K562 (cell line): Measurements from ENCODE around the gene ARHGEF3. TPM values are rescaled to one million over a fixed set of nuclear protein-coding genes. Genes with fewer than 3 reads are reported as not detected.

Source experiments
- ATAC-seq: fragments of 200-7000 bp; cut with Tn5 transposase; 3 replicates; pipeline ENCODE4 v1.9.1; 2020; ENCODE audit warnings: moderate library complexity
- BruUV-seq: library from RNA; stranded (reverse); fragments of 400-500 nt; replicated peaks from 2 replicates; lab custom pipeline; 2021; lab: Mats Ljungman, UMichigan
- CTCF ChIA-PET: fragments of 300-600 bp; formaldehyde crosslinking; extraction: SDS; loops from one replicate; lab custom pipeline; 2021; ENCODE audit warnings: low intra/inter-chr PET ratio; lab: Yijun Ruan, JAX
- POLR2A ChIA-PET: fragments of 300-600, 350-650 bp; sonication (Branson Sonifier 250); formaldehyde crosslinking; extraction: SDS; loops from one replicate; lab custom pipeline; 2021; ENCODE audit warnings: antibody characterized with exemption, inconsistent platforms; lab: Yijun Ruan, JAX
- DNase-seq, 4 experiments: peaks; one replicate each; pipeline versions ENCODE4 v3.0.0 to v3.0.0-alpha.2; 2011 to 2018; ENCODE audit warnings: low spot score in 3 of 4, mixed read lengths in 3 of 4; ENCODE audit errors: extremely low read depth in 1 of 4
- FAIRE-seq: peaks from 2 replicates; lab custom pipeline; 2011; peaks lifted over from hg19 to GRCh38; lab: Jason Lieb, UNC
- H2AFZ ChIP-seq: 2 replicates; pipeline ENCODE4 v1.6.0; 2011; ENCODE audit warnings: low read depth, low read length, control low read depth, inconsistent platforms
- H3K27ac ChIP-seq: fragments of 200-600 bp; 3 replicates; pipeline ENCODE4 v1.8.0; 2011; ENCODE audit warnings: low read depth, mild to moderate bottlenecking, control low read depth, inconsistent platforms, low read length, moderate library complexity, mixed read lengths; ENCODE audit errors: extremely low read depth
- H3K27me3 ChIP-seq, 2 experiments: fragments of 300-600 bp in 1 of 2; 2 replicates in 1 of 2; 3 replicates in 1 of 2; pipeline versions ENCODE4 v1.6.0 to v1.8.0; 2011; ENCODE audit warnings: inconsistent platforms in 2 of 2, low read length in 2 of 2, mild to moderate bottlenecking in 1 of 2, mixed read lengths in 1 of 2, moderate library complexity in 1 of 2; ENCODE audit not compliant: control insufficient read depth in 2 of 2, insufficient read depth in 2 of 2
- H3K36me3 ChIP-seq: fragments of 300-600 bp; 3 replicates; pipeline ENCODE4 v1.8.0; 2011; ENCODE audit warnings: mild to moderate bottlenecking, low read length, inconsistent platforms; ENCODE audit not compliant: control insufficient read depth, insufficient read depth
- H3K4me1 ChIP-seq, 2 experiments: fragments of 200-600 bp in 1 of 2; replicated peaks in 1 of 2; 2 replicates in 1 of 2; 3 replicates in 1 of 2; pipeline versions ENCODE4 v1.5.1 to v1.8.0; 2011; ENCODE audit warnings: inconsistent platforms in 2 of 2, low read length in 2 of 2, mild to moderate bottlenecking in 1 of 2, mixed read lengths in 1 of 2, moderate library complexity in 1 of 2; ENCODE audit not compliant: control insufficient read depth in 2 of 2, insufficient read depth in 2 of 2
- H3K4me2 ChIP-seq: 2 replicates; pipeline ENCODE4 v1.6.1; 2011; ENCODE audit warnings: low read length, control low read depth, inconsistent platforms, mixed read lengths; ENCODE audit not compliant: insufficient read depth
- H3K4me3 ChIP-seq: fragments of 200-600 bp; sonication (generic), shearing (Covaris generic); 2 replicates; pipeline ENCODE4 v1.5.1; 2016; ENCODE audit warnings: control low read depth, inconsistent platforms
- H3K79me2 ChIP-seq: fragments of 200-600 bp; 3 replicates; pipeline ENCODE4 v1.8.0; 2011; ENCODE audit warnings: low read length, inconsistent platforms; ENCODE audit not compliant: control insufficient read depth, insufficient read depth
- H3K9ac ChIP-seq, 2 experiments: 2 replicates each; pipeline versions ENCODE4 v1.6.0 to v1.6.1; 2011; ENCODE audit warnings: low read depth in 2 of 2, low read length in 2 of 2, control low read depth in 1 of 2, inconsistent platforms in 1 of 2, mild to moderate bottlenecking in 1 of 2, mixed read lengths in 1 of 2; ENCODE audit not compliant: insufficient read depth in 1 of 2
- H3K9me1 ChIP-seq: one replicate; pipeline ENCODE4 v1.6.0; 2011; ENCODE audit warnings: inconsistent platforms, mild to moderate bottlenecking, low read length, moderate library complexity; ENCODE audit not compliant: control insufficient read depth, insufficient read depth
- H3K9me3 ChIP-seq: replicated peaks from 2 replicates; pipeline ENCODE4 v1.5.1; 2011; ENCODE audit warnings: low read depth, low read length, inconsistent platforms; ENCODE audit not compliant: control insufficient read depth, insufficient read depth
- H4K20me1 ChIP-seq: replicated peaks from 2 replicates; pipeline ENCODE4 v1.6.1; 2011; ENCODE audit warnings: low read length, inconsistent platforms, mixed read lengths; ENCODE audit not compliant: control insufficient read depth, insufficient read depth
- ELF2 ChIP-seq: fragments of 250-450 bp; sonication (Bioruptor Pico); IDR thresholded peaks from 2 replicates; pipeline ENCODE4 v1.5.0; 2021; ENCODE audit warnings: mild to moderate bottlenecking
- JUN ChIP-seq, 2 experiments: sonication (generic) in 1 of 2; formaldehyde crosslinking in 1 of 2; IDR thresholded peaks; 2 replicates each; pipeline versions ENCODE4 v1.6.1 to v1.8.0; 2012 to 2022; ENCODE audit warnings: borderline replicate concordance in 2 of 2, mild to moderate bottlenecking in 2 of 2, improper control_type of control experiment in 1 of 2, low read depth in 1 of 2, low read length in 1 of 2, missing genetic modification reagents in 1 of 2
- KAT7 ChIP-seq: sonication (generic); formaldehyde crosslinking; IDR thresholded peaks from 2 replicates; pipeline ENCODE4 v1.8.0; 2022; ENCODE audit warnings: missing genetic modification reagents, mild to moderate bottlenecking, borderline replicate concordance
- PHF20 ChIP-seq: fragments of 450-650 bp; IDR thresholded peaks from 2 replicates; pipeline ENCODE4 v1.6.1; 2018; ENCODE audit not compliant: partially characterized antibody
- SLC30A9 ChIP-seq: fragments of 250-450 bp; sonication (Bioruptor Pico); IDR thresholded peaks from 2 replicates; pipeline ENCODE4 v1.8.0; 2022; ENCODE audit warnings: mild to moderate bottlenecking, moderate library complexity
- SREBF2 ChIP-seq: sonication (generic); formaldehyde crosslinking; IDR thresholded peaks from 2 replicates; pipeline ENCODE4 v1.4.0; 2020; ENCODE audit warnings: mild to moderate bottlenecking, missing genetic modification reagents
- SRSF9 ChIP-seq: fragments of 200-400 bp; formaldehyde crosslinking; IDR thresholded peaks from 2 replicates; pipeline ENCODE4 v1.6.1; 2017; ENCODE audit warnings: low read depth, low read length, borderline replicate concordance
- TEAD1 ChIP-seq, 2 experiments: fragments of 450-650 bp in 1 of 2; sonication (generic) in 1 of 2; formaldehyde crosslinking; IDR thresholded peaks; 2 replicates each; pipeline versions ENCODE4 v1.4.0 to v1.8.0; 2020 to 2022; ENCODE audit warnings: mild to moderate bottlenecking in 2 of 2, missing genetic modification reagents in 1 of 2
- TFAM ChIP-seq: fragments of 250-450 bp; sonication (Bioruptor Pico); conservative IDR thresholded peaks from 2 replicates; pipeline ENCODE4 v1.5.0; 2021; ENCODE audit warnings: mild to moderate bottlenecking, moderate library complexity
- TGIF2 ChIP-seq: sonication (generic); formaldehyde crosslinking; IDR thresholded peaks from 2 replicates; pipeline ENCODE4 v1.8.1; 2022; ENCODE audit warnings: mild to moderate bottlenecking, missing genetic modification reagents, moderate library complexity
- ZNF140 ChIP-seq: fragments of 250-450 bp; sonication (Bioruptor Pico); IDR thresholded peaks from 2 replicates; pipeline ENCODE4 v1.8.0; 2021; ENCODE audit warnings: moderate library complexity, mild to moderate bottlenecking, inconsistent platforms
- ZNF77 ChIP-seq: fragments of 250-450 bp; sonication (Bioruptor Pico); IDR thresholded peaks from 2 replicates; pipeline ENCODE4 v1.5.0; 2020
- WGBS: fragments of 100-300 bp; shearing (Covaris generic); methylation state at CpG from one replicate; pipeline ENCODE4 v1.1.6; 2016; ENCODE audit warnings: low coverage, mixed read lengths; ENCODE audit not compliant: insufficient coverage; ENCODE audit errors: missing lambda C conversion rate; 5-methylcytosine and 5-hydroxymethylcytosine counted together
- in situ Hi-C: fragments of 300-500 bp; cut with MboI; formaldehyde crosslinking; loops from 4 replicates; pipeline ENCODE4 v1.15.0; 2018; ENCODE audit warnings: inconsistent platforms, mixed read lengths
- intact Hi-C: fragments of 100-400 bp; cut with micrococcal nuclease; formaldehyde crosslinking; loops from 2 replicates; pipeline ENCODE4 v1.14.2; 2022
- polyA plus RNA-seq, 8 experiments: library from polyadenylated mRNA; depleted of rRNA in 4 of 8; stranded (reverse) in 5 of 8; unstranded in 3 of 8; fragments of >200 nt; fragmentation: Nextera tagmentation in 2 of 8; fragmentation: Illumina TruSeq in 1 of 8; extraction: Ambion mirVana in 2 of 8; extraction: Trizol in 1 of 8; gene quantifications; 2 replicates each; pipeline versions ENCODE4 v1.2.1 to v1.2.3, GENCODE V29; 2011 to 2014; ENCODE audit warnings: inconsistent platforms in 1 of 8, missing spikeins in 1 of 8
- total RNA-seq, 7 experiments: library from RNA; depleted of rRNA in 6 of 7; stranded (reverse); fragments of >200 nt in 6 of 7; fragmentation: Illumina TruSeq in 2 of 7; extraction: Trizol in 2 of 7; gene quantifications; 2 replicates each; pipeline versions ENCODE4 v1.2.1 to v1.2.3, GENCODE V29; 2011 to 2021; ENCODE audit warnings: low replicate concordance in 1 of 7
- TF ChIP-seq, protein P1 (sequence below), 3 experiments: IDR thresholded peaks in 2 of 3; conservative IDR thresholded peaks in 1 of 3; 2 replicates each; pipeline ENCODE4 v1.5.1; 2011 to 2012; ENCODE audit warnings: low read length in 3 of 3, mild to moderate bottlenecking in 3 of 3, control low read depth in 2 of 3, improper control_type of control experiment in 1 of 3, inconsistent platforms in 1 of 3, low read depth in 1 of 3, mixed read lengths in 1 of 3, moderate library complexity in 1 of 3; ENCODE audit not compliant: insufficient read depth in 2 of 3
- TF ChIP-seq, protein P2 (sequence below): fragments of 450-650 bp; formaldehyde crosslinking; IDR thresholded peaks from 2 replicates; pipeline ENCODE4 v1.4.0; 2022; ENCODE audit warnings: missing genetic modification characterization
- TF ChIP-seq, protein P3 (sequence below): sonication (generic); formaldehyde crosslinking; IDR thresholded peaks from 2 replicates; pipeline ENCODE4 v1.8.1; 2023; ENCODE audit warnings: mild to moderate bottlenecking, missing genetic modification reagents

The ARHGEF3 gene
- total and polyA plus RNA-seq, 9 of the 15 experiments (the other 6 are each of a cell fraction or from before 2014, with no cell fraction given) = 0.77 to 2.7 (median 1.4) TPM

DNA sequence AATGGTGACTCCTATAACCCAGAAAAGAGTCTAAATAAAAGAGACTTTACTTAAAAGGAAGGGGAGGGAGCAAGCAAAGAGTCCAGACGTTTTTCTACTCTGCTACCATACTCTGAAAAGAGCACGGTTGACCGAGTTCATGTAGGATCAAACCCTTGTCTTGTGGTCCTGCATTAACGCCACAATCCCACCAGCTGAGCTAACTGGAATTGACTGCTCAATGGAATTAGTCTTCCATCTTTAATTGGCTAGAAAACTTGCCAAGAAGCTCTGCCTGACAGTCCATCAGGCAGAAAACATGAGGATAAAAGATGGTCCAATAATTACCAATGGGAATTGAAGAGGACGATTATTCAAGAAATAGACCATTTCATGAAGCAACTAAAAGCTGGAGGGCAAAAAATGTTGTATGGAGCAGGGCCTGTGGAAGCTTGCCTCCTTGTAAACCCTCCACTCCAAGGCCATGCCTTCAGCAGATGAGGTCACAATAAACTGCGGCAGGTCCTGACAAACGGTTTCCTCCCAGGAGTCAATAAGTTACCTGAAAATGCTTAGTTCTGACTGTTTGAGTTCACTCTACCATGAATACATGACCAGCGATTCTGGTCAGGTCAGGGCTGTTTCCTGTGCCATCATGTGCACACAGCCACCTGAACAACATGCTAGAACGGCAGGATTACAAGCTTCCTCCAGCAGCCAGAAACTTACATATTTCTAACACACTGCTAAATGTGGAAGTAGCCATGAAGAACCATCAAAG lies 35.6 kb upstream of the ARHGEF3 start:
- Histone ChIP-seq H3K27me3 (no peaks in the 10 kb centered on the region), H2AFZ (no peak overlapping the region), H3K4me2 (no peak overlapping the region), H3K9me3 (no peaks in the 10 kb centered on the region), H4K20me1 (no peaks in the 10 kb centered on the region)
- ChIA-PET CTCF (no interaction called here), POLR2A (interaction anchor here (0.9 kb wide), 1 partner anchor 12 kb away, joined by 3 read pairs; no protein-coding TSS in a partner anchor)
- WGBS = 10% methylated on average over 9 of the region's 9 CpGs
- TF ChIP-seq ZNF140 (no peak), TFAM (CRISPR knock-in tag) (no peak), ZNF77 (CRISPR knock-in tag) (no peak), SLC30A9 (CRISPR knock-in tag) (no peak), TEAD1 (CRISPR knock-in tag; IDR thresholded peaks at IDR 0.05) (no peak), SRSF9 (no peak), JUN (IDR thresholded peaks at IDR 0.05; ENCODE audit: borderline replicate concordance, low read depth, low read length) (no peak), JUN (CRISPR knock-in tag; IDR thresholded peaks at IDR 0.05; ENCODE audit: borderline replicate concordance) (no peak), KAT7 (no peak), PHF20 (no peak), TGIF2 (no peak), ELF2 (CRISPR knock-in tag) (no peak), SREBF2 (no peak)
- TF ChIP-seq, protein P1, sequence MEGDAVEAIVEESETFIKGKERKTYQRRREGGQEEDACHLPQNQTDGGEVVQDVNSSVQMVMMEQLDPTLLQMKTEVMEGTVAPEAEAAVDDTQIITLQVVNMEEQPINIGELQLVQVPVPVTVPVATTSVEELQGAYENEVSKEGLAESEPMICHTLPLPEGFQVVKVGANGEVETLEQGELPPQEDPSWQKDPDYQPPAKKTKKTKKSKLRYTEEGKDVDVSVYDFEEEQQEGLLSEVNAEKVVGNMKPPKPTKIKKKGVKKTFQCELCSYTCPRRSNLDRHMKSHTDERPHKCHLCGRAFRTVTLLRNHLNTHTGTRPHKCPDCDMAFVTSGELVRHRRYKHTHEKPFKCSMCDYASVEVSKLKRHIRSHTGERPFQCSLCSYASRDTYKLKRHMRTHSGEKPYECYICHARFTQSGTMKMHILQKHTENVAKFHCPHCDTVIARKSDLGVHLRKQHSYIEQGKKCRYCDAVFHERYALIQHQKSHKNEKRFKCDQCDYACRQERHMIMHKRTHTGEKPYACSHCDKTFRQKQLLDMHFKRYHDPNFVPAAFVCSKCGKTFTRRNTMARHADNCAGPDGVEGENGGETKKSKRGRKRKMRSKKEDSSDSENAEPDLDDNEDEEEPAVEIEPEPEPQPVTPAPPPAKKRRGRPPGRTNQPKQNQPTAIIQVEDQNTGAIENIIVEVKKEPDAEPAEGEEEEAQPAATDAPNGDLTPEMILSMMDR (IDR thresholded peaks at IDR 0.05 in 2 of 3, conservative IDR thresholded peaks at IDR 0.05 in 1 of 3; ENCODE audit: insufficient read depth in 2 of 3, low read depth in 1 of 3, low read length in 3 of 3) = no peak
- TF ChIP-seq, protein P2, sequence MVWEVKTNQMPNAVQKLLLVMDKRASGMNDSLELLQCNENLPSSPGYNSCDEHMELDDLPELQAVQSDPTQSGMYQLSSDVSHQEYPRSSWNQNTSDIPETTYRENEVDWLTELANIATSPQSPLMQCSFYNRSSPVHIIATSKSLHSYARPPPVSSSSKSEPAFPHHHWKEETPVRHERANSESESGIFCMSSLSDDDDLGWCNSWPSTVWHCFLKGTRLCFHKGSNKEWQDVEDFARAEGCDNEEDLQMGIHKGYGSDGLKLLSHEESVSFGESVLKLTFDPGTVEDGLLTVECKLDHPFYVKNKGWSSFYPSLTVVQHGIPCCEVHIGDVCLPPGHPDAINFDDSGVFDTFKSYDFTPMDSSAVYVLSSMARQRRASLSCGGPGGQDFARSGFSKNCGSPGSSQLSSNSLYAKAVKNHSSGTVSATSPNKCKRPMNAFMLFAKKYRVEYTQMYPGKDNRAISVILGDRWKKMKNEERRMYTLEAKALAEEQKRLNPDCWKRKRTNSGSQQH (CRISPR knock-in tag) = no peak
- TF ChIP-seq, protein P3, sequence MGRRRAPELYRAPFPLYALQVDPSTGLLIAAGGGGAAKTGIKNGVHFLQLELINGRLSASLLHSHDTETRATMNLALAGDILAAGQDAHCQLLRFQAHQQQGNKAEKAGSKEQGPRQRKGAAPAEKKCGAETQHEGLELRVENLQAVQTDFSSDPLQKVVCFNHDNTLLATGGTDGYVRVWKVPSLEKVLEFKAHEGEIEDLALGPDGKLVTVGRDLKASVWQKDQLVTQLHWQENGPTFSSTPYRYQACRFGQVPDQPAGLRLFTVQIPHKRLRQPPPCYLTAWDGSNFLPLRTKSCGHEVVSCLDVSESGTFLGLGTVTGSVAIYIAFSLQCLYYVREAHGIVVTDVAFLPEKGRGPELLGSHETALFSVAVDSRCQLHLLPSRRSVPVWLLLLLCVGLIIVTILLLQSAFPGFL (CRISPR knock-in tag) = no peak
- TF ChIP-seq, all 486 proteins: peak for 0
- intact Hi-C loops = no loop called here
- H3K4me1 ChIP-seq = no peaks in the 10 kb centered on the region; a peak in 1 of 5 replicates
- no peaks in the 10 kb centered on the region for H3K36me3 ChIP-seq
- in situ Hi-C loops = no loop called here
- no peak for ATAC-seq
- no peak for FAIRE-seq
- DNase-seq = no peak
- H3K9me1 ChIP-seq = no peaks in the 10 kb centered on the region
- no peak overlapping the region for H3K27ac ChIP-seq
- no peak overlapping the region for H3K4me3 ChIP-seq
- no peak overlapping the region for H3K9ac ChIP-seq
- no TSS peak for BruUV-seq
- H3K79me2 ChIP-seq = no peaks in the 10 kb centered on the region
